Epithelial cell of esophagus (primary cell): ENCODE results near the gene SLC7A9.
"Not testable (repeated sequence)": the region's sequence is repeated elsewhere in the genome, so short reads cannot be mapped to it uniquely, and the experiment has no call there.

Experiments used
- DNase-seq: peaks from one replicate; pipeline ENCODE4 v3.0.0; 2010; ENCODE audit warnings: low read depth
- H3K4me3 ChIP-seq: 2 replicates; pipeline ENCODE4 v1.5.1; 2011; ENCODE audit warnings: mild to moderate bottlenecking, low read length, control low read depth
- TF ChIP-seq, protein P1 (sequence below): IDR thresholded peaks from 2 replicates; pipeline ENCODE4 v1.5.1; 2011; ENCODE audit warnings: low read depth, mild to moderate bottlenecking, low read length, control low read depth, inconsistent platforms; ENCODE audit not compliant: insufficient read depth; ENCODE audit errors: missing control alignments

Gene SLC7A9

DNA sequence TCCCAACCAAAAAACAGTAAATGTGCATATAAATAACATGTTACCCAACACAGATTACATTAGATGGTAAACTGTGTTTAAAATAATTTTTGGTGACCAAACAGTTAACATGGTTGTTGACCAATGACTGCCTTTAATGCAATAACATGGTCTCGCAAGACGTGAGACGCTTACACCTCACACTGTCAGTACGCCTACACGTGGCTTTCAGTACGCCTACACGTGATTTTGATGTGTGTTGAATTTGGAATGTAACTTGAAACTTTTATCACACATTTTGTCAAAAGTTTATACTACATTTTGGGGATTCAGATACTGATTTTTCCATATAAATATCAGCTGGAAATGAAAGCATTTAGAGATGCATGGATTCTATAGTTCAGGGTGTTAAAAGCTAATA is 32.0 kb downstream of the SLC7A9 start:
- DNase-seq, result no peak
- TF ChIP-seq, protein P1, sequence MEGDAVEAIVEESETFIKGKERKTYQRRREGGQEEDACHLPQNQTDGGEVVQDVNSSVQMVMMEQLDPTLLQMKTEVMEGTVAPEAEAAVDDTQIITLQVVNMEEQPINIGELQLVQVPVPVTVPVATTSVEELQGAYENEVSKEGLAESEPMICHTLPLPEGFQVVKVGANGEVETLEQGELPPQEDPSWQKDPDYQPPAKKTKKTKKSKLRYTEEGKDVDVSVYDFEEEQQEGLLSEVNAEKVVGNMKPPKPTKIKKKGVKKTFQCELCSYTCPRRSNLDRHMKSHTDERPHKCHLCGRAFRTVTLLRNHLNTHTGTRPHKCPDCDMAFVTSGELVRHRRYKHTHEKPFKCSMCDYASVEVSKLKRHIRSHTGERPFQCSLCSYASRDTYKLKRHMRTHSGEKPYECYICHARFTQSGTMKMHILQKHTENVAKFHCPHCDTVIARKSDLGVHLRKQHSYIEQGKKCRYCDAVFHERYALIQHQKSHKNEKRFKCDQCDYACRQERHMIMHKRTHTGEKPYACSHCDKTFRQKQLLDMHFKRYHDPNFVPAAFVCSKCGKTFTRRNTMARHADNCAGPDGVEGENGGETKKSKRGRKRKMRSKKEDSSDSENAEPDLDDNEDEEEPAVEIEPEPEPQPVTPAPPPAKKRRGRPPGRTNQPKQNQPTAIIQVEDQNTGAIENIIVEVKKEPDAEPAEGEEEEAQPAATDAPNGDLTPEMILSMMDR, result no peak
- no peak overlapping the region for H3K4me3 ChIP-seq

DNA sequence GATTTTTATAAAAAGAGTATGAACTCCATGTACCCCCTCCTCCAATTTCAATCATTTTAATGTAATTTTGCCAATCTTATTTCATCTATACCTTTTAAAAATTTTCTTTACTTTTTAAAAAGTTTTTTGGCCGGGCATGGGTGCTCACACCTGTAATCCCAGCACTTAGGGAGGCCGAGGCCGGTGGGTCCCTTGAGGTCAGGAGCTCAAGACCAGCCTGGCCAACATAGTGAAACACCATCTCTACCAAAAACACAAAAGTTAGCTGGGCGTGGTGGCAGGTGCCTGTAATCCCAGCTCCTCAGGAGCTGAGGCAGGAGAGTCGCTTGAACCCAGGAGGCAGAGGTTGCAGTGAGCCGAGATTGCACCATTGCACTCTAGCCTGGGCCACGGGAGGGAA is 36.2 kb downstream of the SLC7A9 start:
- not testable (repeated sequence) for H3K4me3 ChIP-seq

DNA sequence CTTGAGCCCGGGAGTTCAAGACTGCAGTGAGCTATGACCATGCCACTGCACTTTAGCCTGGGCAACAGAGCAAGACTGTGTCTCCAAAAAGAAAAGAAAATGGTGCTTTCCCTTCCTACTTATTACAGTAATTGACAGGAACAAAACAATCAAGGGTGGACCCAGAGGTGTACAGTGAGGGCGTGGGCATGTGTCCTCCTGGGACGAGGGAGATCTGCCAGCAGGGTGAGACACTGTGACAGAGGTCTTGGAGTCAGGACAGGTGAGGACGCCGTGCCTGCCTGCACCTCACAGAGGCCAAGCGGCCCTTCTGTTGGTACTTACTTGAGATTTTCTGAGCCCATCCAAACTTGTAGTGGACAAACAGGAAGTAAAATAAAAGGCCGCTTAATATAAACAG is 36.7 kb downstream of the SLC7A9 start:
- H3K4me3 ChIP-seq, DNase-seq: not testable (repeated sequence)

More for the DNA sequence above, 36.2 kb downstream of the SLC7A9 start:
- DNase-seq, result not testable (repeated sequence)

DNA sequence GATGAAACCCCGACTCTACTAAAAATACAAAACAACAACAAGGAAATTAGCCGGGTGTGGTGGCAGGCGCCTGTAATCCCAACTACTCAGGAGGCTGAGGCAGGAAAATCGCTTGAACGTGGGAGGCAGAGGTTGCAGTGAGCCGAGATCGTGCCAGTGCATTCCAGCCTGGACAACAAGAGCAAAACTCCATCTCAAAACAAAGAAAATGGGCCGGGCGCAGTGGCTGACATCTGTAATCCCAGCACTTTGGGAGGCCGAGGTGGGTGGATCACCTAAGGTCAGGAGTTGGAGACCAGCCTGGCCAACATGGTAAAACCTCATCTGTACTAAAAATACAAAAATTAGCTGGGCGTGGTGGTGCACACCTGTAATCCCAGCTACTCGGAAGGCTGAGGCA is 37.5 kb downstream of the SLC7A9 start:
- not testable (repeated sequence) for H3K4me3 ChIP-seq, DNase-seq

DNA sequence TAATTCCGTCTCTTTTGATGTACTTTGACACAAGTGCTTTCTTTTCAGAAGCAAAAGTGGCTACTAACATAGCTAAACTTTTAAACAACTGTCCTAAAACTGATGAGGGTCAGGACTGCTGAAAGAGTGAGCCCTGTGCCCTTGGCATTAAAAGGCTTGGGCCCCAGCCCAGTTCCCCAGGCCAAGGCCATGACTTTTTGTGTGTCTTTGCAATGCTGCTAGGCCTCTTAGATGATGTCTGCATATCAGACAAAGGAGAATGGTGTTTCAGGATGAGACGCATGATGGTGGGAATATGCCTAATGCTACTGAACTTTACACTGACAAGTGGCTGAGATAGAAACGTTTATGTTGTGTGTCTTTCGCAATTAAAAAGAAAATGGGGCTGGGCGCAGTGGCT is 38.0 kb downstream of the SLC7A9 start:
- DNase-seq, result no peak
- TF ChIP-seq, protein P1, result no peak

DNA sequence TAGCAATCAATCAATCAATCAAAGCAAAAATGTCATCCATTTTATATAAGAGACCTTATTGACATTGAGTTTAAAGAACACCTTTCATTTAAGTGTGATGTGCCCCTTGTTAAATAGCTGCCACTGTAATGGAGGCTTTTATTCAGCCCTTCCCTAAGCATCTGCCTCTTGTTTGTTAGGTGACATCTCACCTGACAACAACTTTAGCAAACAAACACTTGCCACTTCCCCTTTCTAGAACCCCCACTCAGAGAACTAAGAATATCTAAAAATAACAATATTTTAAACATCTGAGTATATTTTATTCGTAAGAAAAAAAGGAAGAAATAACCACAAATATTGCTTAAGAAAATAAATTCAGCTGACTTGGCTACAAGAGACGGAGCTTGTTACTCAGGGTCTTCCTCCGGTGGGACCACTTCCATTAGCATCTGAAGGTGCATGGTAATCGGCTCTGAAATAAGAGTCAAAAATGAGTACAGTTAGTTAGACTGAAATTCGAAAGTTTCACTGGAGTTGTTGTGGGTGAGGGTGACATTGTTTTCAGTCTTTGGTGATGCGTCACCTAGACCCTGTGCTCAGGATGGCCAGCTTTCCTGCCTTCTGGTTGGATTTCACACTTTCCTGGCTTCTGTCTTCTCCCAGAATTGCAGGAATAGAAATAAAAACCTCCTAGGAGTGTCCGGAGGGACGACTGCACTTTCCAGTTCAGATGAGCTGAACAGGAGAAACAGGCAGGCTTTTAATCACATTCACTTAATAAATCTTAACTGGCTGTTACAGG is 39.1 kb downstream of the SLC7A9 start:
- no peak for DNase-seq
- TF ChIP-seq, protein P1, result no peak
- no peak overlapping the region for H3K4me3 ChIP-seq

More for the DNA sequence above, 38.0 kb downstream of the SLC7A9 start:
- no peak overlapping the region for H3K4me3 ChIP-seq

DNA sequence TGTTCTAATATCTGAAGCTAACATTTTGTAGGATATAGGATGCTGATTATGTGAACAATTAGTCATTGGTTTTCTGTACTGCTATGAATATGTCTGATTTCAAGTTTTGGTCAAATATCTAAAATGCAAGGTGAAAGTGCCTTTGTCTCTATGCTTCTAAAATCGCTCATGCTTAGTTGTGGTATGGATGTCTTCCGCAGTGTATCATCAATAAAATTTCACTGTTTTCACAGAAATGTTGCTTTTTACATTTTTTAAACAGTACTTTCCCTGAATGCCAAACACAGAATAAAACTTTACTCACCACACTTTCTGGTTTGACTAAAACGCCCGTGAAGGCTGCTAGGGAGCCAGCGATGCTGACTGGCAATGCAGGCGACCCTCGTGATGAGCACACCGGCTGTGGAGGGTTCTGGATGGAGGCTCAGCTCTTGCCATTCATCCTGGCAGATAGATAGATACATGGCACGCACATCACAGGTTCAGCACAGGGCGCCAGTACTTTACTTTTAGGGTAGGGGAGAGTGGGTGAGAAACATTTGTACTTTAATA is 40.1 kb downstream of the SLC7A9 start:
- no peak for DNase-seq
- TF ChIP-seq, protein P1, result no peak
- H3K4me3 ChIP-seq, result no peak overlapping the region

DNA sequence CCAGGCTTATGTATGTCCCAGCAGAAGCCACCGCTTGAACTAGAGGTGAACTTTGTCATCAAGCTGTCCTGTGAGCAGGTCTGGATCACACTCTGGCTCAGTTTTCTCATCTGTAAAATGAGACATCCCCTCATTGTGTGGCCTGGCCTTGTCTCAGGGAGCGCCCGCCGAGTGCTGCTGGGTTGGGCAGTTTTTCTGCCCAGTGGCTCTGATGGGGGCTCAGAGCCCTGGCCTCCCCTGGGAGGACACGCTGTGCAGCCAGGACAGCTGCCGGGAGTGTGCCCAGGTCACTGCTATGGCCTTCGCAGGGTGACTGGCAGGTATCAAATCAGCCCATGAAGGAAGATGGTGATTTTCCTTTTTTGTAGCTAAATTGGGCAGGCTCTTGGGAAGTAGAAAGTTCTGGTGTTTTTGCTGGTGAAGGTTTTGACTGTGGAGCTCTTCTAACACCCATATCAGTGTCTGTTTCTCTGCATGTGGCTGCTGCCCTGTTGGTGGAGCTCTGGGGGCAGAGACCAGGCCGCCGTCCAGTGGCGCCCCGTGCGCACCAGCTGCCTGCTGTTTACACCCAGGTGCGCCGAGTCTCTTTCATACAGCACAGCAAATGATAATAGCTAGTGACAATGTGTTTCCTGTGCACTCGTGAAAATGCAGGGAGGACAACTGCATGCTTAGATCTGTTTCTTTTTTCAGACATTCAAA is 40.8 kb downstream of the SLC7A9 start:
- H3K4me3 ChIP-seq, result no peak overlapping the region
- TF ChIP-seq, protein P1, result no peak
- no peak for DNase-seq
